Kidney epithelial cell (primary cell): ENCODE measurements around the gene CHP2. TPM values are rescaled to one million over a fixed set of nuclear protein-coding genes. Genes with fewer than 3 reads are reported as not detected.
"Not testable (repeated sequence)": the region's sequence is repeated elsewhere in the genome, so short reads cannot be mapped to it uniquely, and the experiment has no call there.

Experiments used
- DNase-seq: peaks from one replicate; pipeline ENCODE4 v3.0.0-alpha.2; 2010; ENCODE audit warnings: low read depth
- H3K27me3 ChIP-seq: 2 replicates; pipeline ENCODE4 v1.6.0; 2011; ENCODE audit warnings: low read length; ENCODE audit not compliant: control insufficient read depth, insufficient read depth
- H3K36me3 ChIP-seq: 2 replicates; pipeline ENCODE4 v1.5.1; 2011; ENCODE audit warnings: low read length; ENCODE audit not compliant: control insufficient read depth, insufficient read depth
- H3K4me3 ChIP-seq: 2 replicates; pipeline ENCODE4 v1.5.1; 2011; ENCODE audit warnings: low read depth, mild to moderate bottlenecking, control low read depth, low read length
- total RNA-seq: library from RNA; depleted of rRNA; stranded (reverse); fragments of >200 nt; gene quantifications from 2 replicates; pipeline ENCODE4 v1.2.3, GENCODE V29; 2015
- TF ChIP-seq, protein P1 (sequence below): IDR thresholded peaks from 2 replicates; pipeline ENCODE4 v1.5.1; 2011; ENCODE audit warnings: mild to moderate bottlenecking, moderate library complexity, low read length, control low read depth, inconsistent platforms; ENCODE audit not compliant: insufficient read depth, poor library complexity, severe bottlenecking

Gene CHP2
- total RNA-seq, 1 donor from 2014 or later = not detected

DNA sequence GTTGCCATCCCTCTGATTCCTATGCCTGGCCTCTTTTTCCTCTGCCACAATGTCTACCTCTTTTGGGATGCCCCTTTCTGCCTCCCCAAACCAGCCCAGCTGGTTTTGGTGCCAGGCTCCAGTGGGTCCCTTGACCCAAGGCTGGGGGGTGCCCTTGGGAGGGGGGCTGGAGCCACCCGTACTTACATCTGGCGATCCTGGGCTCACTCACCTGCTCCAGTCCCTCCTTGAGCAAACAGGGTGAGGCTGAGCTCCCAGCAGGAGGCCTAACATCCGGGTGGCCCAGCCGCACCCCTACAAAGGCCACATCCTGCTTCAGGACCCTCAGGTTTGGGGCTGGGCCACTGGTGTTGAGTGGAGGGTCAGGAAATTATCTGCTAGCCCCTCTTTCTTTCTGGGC lies 43.0 kb upstream of the CHP2 start:
- H3K27me3 ChIP-seq = peaks cover 32% of the 10 kb centered on the region
- DNase-seq = no peak
- no peaks in the 10 kb centered on the region for H3K36me3 ChIP-seq
- H3K4me3 ChIP-seq = no peak overlapping the region
- TF ChIP-seq, protein P1, sequence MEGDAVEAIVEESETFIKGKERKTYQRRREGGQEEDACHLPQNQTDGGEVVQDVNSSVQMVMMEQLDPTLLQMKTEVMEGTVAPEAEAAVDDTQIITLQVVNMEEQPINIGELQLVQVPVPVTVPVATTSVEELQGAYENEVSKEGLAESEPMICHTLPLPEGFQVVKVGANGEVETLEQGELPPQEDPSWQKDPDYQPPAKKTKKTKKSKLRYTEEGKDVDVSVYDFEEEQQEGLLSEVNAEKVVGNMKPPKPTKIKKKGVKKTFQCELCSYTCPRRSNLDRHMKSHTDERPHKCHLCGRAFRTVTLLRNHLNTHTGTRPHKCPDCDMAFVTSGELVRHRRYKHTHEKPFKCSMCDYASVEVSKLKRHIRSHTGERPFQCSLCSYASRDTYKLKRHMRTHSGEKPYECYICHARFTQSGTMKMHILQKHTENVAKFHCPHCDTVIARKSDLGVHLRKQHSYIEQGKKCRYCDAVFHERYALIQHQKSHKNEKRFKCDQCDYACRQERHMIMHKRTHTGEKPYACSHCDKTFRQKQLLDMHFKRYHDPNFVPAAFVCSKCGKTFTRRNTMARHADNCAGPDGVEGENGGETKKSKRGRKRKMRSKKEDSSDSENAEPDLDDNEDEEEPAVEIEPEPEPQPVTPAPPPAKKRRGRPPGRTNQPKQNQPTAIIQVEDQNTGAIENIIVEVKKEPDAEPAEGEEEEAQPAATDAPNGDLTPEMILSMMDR = no peak

DNA sequence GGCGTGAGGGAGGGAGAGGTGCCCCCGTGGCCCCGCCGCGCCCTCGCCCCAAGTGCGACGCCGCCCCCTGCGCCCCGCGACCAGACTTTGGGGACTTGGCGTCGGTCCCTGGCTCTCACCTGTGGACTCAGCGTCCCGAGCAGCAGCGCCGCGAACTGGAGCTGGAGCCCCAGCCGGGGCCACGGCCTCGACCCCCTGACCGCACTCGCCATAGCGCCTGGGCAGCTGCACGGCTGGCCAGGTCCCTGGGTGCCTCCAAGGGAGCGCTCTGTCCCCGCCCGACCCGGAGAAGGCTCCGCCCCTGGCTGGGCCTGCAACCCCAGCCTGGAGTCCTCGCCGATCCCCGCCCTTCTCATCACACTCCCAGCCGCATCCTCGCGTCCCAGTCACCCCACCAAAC lies 41.9 kb upstream of the CHP2 start, which contains the start of gene ERN2:
ERN2 (minus strand) TSS at position 247 of the 400 bp plus-strand sequence; CDS start at position 212, 35 bp downstream.
- DNase-seq = no peak
- Histone ChIP-seq H3K27me3 (peaks cover 25% of the 10 kb centered on the region), H3K36me3 (no peaks in the 10 kb centered on the region), H3K4me3 (no peak within 1 kb of the TSS)
- TF ChIP-seq, protein P1 = no peak

DNA sequence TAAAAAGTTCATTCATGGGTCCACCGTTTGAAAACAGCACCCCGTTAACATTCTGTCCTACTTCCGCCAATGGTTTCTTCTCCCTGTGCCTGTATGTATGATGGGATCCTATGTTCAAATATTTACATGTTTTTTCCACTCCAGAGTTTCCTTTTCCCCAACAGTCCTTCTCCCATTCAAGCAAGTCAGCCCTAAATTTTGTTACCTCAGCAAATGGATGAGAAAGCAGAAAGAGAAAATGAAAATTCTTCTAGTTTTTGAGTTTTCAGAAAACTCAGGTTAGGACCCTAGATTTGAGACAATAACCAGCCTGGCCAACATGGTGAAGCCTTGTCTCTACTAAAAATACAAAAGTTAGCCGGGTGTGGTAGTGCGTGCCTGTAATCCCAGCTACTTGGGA lies 38.3 kb upstream of the CHP2 start:
- DNase-seq = no peak
- Histone ChIP-seq H3K36me3 (no peaks in the 10 kb centered on the region), H3K4me3 (no peak overlapping the region), H3K27me3 (peaks cover 25% of the 10 kb centered on the region)
- TF ChIP-seq, protein P1 = no peak

DNA sequence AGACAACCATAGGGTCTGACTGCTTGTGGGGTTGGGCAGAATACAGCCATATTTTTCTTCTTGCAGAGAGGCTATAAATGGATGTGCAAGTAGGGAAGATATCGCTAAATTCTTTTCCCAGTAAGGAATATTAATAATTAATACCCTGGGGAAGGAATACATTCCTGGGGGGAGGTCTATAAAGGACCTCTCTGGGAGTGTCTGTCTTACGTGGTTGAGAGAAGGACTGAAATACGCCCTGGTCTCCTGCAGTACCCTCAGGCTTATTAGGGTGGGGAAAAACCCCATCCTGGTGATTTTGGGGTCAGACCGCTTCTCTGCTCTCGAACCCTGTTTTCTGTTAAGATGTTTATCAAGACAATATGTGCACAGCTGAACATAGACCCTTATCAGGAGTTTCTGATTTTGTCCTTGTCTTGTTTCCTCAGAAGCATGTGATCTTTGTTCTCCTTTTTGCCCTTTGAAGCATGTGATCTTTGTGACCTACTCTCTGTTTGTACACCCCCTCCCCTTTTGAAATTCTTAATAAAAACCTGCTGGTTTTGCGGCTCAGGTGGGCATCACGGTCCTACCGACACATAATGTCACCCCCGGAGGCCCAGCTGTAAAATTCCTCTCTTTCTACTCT lies 32.1 kb upstream of the CHP2 start:
- not testable (repeated sequence) for H3K36me3 ChIP-seq, H3K27me3 ChIP-seq, H3K4me3 ChIP-seq, DNase-seq

DNA sequence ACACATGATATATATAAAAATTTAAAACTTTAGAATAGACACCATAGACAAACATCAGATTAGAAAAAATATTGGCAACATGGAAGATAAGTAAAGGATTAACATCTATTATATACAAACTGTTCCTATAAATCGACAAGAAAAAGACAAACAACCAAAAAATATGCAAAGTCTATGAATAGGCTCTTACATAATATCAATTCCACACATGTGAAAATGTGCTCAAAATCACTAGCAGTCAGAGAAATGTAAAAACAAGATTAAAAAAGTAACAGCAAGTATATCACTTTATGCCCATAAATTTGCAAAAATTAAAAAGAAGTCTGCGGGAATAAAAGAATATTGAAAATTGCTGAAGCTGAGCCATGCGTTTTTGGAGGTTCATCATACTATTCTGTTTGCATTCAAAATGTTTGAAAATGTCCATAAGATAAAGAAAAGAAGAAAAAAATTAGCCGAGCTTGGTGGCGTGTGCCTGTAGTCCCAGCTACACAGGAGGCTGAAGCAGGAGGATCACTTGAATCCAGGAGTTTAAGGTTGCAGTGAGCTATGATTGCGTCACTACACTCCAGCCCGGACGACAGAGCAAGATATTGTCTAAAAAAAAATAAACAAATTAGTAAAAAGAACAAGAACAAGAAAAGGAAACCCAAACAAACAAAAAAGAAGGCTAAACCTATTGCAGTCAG lies 30.6 kb upstream of the CHP2 start:
- DNase-seq = no peak
- TF ChIP-seq, protein P1 = no peak
- no peaks in the 10 kb centered on the region for H3K36me3 ChIP-seq
- no peak overlapping the region for H3K4me3 ChIP-seq
- no peaks in the 10 kb centered on the region for H3K27me3 ChIP-seq

DNA sequence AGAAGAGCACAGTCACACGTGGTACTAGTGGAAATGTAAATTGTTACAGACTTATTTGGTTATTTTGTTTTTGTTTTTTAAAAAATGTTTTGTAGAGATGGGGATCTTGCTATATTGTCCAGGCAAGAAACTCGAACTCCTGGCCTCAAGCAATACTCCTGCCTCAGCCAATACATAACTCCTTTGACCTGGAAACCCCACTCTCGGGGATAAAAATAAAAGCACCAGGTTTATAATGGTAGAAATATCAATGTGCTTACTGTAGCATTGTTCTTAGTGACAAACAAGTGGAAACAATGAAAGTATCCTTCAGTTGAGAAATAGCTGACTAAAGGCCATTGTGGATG lies 30.1 kb upstream of the CHP2 start:
- TF ChIP-seq, protein P1 = no peak
- Histone ChIP-seq H3K4me3 (no peak overlapping the region), H3K36me3 (no peaks in the 10 kb centered on the region), H3K27me3 (no peaks in the 10 kb centered on the region)
- no peak for DNase-seq
